Progenitor cell of endocrine pancreas (in vitro differentiated cells): ENCODE results near the gene AMFR. TPM values are rescaled to one million over a fixed set of nuclear protein-coding genes. Genes with fewer than 3 reads are reported as not detected.

Source experiments
- DNase-seq: peaks from one replicate; pipeline ENCODE4 v3.0.0; 2021; ENCODE audit warnings: low spot score; ENCODE audit not compliant: unreplicated experiment
- H3K27ac Mint-ChIP-seq: 2 replicates; pipeline ENCODE4 v1.8.0; 2021; ENCODE audit warnings: mild to moderate bottlenecking, moderate library complexity, mixed read lengths
- H3K27me3 Mint-ChIP-seq: 2 replicates; pipeline ENCODE4 v1.8.0; 2021; ENCODE audit warnings: mixed read lengths
- H3K36me3 Mint-ChIP-seq: 2 replicates; pipeline ENCODE4 v1.8.0; 2022; ENCODE audit warnings: mixed read lengths; ENCODE audit not compliant: insufficient read depth
- H3K4me1 Mint-ChIP-seq: 2 replicates; pipeline ENCODE4 v1.8.0; 2021; ENCODE audit warnings: low read depth, mixed read lengths
- H3K4me3 Mint-ChIP-seq: 2 replicates; pipeline ENCODE4 v1.8.0; 2021; ENCODE audit warnings: low read depth, mild to moderate bottlenecking, moderate library complexity, mixed read lengths
- H3K9me3 Mint-ChIP-seq: 2 replicates; pipeline ENCODE4 v1.8.0; 2021; ENCODE audit warnings: low read depth, mixed read lengths
- total RNA-seq: library from RNA; stranded (reverse); gene quantifications from 2 replicates; pipeline ENCODE4 v1.2.1, GENCODE V29; 2021
- TF ChIP-seq, protein P1 (sequence below): fragments of 200-600 bp; sonication (generic); IDR thresholded peaks from one replicate; pipeline ENCODE4 v1.5.0; 2021; ENCODE audit warnings: antibody characterized with exemption, mild to moderate bottlenecking; ENCODE audit not compliant: unreplicated experiment

Gene AMFR
- total RNA-seq, 1 donor from 2014 or later: 55.8 TPM

DNA sequence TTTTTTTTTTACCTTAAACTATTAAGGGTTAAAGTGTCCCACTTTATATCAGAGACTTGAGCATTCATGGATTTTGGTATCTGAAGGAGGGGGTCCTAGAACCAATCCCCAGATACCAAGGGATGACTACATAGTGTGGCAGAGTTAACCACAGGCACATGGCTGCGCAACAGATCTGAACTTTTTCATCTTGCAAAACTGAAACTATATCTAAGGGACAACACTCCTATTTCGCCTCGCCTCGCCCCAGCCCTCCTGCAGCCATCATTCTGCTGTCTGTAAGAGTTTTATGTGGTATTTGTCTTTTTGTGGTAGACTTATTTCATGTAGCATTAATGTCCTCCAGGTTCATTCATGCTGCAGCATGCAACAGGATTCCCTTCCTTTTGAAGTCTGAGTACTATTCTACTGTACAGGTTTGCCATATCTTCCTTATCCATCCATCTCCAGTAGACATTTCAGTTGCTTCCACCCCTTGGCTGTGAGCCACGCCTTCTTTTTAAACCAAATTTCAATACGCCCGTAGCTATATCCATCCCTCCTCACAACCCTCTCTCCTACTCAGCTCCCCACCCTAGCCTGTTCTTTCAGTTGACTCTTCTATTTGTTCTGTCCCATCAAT lies 53.2 kb downstream of the AMFR start:
- peaks cover 8% of the 10 kb centered on the region for H3K36me3 Mint-ChIP-seq
- H3K27me3 Mint-ChIP-seq: no peaks in the 10 kb centered on the region
- DNase-seq: no peak
- no peak overlapping the region for H3K27ac Mint-ChIP-seq
- TF ChIP-seq, protein P1, sequence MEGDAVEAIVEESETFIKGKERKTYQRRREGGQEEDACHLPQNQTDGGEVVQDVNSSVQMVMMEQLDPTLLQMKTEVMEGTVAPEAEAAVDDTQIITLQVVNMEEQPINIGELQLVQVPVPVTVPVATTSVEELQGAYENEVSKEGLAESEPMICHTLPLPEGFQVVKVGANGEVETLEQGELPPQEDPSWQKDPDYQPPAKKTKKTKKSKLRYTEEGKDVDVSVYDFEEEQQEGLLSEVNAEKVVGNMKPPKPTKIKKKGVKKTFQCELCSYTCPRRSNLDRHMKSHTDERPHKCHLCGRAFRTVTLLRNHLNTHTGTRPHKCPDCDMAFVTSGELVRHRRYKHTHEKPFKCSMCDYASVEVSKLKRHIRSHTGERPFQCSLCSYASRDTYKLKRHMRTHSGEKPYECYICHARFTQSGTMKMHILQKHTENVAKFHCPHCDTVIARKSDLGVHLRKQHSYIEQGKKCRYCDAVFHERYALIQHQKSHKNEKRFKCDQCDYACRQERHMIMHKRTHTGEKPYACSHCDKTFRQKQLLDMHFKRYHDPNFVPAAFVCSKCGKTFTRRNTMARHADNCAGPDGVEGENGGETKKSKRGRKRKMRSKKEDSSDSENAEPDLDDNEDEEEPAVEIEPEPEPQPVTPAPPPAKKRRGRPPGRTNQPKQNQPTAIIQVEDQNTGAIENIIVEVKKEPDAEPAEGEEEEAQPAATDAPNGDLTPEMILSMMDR: no peak
- H3K4me1 Mint-ChIP-seq: peaks cover 27% of the 10 kb centered on the region
- H3K9me3 Mint-ChIP-seq: no peaks in the 10 kb centered on the region
- no peak overlapping the region for H3K4me3 Mint-ChIP-seq

DNA sequence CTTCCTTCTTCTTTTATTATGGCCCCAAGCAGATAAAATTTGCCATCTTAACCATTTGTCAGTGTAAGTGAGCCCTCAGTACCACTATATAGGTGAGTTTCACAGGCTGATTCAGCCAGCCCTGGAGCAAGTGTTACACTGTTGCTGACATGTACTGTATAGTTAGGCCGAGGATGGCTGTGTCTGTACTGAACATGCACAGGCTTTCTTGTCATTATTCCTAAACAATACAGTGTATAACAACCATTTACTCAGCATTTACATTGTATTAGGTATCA lies 53.7 kb downstream of the AMFR start:
- peaks cover 9% of the 10 kb centered on the region for H3K36me3 Mint-ChIP-seq
- no peak overlapping the region for H3K27ac Mint-ChIP-seq
- TF ChIP-seq, protein P1: no peak
- no peaks in the 10 kb centered on the region for H3K27me3 Mint-ChIP-seq
- H3K4me1 Mint-ChIP-seq: peaks cover 27% of the 10 kb centered on the region
- DNase-seq: no peak
- H3K4me3 Mint-ChIP-seq: no peak overlapping the region
- H3K9me3 Mint-ChIP-seq: no peaks in the 10 kb centered on the region

DNA sequence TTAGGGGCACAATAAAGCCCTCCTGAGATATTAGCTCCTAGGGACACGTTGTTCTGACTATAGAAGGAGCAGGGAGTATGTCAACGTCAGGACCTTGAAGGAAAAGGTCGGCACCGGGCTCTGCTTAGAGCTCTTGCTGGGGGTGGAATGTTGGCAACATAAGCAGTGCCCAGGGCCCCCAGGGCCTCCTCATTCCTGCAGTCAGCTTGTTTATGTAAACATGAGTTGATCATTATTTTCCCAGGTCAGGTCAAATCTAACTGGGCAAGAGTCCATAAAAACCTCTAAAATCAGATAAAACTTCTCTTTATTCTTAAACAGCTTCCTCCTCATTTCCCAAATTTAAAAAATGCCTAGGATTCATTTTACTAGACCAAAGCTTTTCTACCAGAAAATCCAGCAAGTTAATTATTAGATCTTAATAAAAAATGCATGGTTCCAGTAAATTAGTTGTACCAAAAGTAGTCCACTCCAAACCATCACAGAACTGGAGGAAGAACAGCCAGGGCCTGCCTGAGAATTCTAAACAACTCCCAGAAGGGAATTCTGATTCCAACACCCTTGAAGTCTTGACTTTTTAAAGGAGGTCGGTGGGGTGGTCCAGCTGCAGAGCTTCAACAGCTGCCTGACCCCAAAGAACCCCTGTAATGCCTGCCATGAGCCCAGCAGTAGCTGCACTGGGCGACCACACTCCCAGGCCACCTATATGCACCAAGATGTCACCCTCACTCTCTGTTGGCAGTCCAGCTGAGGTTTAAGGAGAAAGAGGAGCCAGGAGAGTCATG lies 54.3 kb downstream of the AMFR start:
- H3K36me3 Mint-ChIP-seq: peaks cover 9% of the 10 kb centered on the region
- TF ChIP-seq, protein P1: no peak
- H3K4me3 Mint-ChIP-seq: no peak overlapping the region
- DNase-seq: no peak
- peaks cover 23% of the 10 kb centered on the region for H3K4me1 Mint-ChIP-seq
- no peaks in the 10 kb centered on the region for H3K27me3 Mint-ChIP-seq
- no peak overlapping the region for H3K27ac Mint-ChIP-seq
- H3K9me3 Mint-ChIP-seq: no peaks in the 10 kb centered on the region

DNA sequence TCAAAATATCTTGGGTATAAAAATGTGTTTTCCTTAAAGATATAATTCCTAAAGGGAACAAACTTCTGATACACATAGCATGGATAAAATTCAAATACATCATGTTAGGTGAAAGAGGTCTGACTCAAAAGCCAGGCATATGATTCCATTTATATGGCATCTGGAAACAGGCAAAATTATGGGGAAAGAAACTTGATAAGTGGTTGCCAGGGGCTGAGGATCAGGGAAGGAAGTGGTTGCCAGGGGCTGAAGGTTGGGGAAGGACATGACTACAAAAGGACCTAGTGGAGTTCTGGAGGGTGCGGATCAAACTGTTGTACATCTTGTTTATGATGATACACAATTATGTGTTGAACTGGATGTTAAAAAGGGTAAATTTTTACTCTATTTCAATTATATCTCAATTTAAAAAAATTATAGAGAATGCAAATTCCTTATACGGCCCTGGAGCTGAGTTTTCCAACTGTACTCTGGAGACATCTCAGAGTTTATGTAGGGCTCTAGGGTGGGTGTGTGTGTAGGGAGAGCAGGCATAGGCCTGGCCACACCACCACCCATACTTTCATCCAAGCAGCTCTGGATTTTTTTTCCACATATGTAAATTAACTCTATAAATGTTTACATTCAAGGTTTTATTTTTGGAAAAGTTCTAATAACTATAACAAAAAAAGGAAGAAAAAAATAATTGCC lies 55.0 kb downstream of the AMFR start:
- H3K4me3 Mint-ChIP-seq: no peak overlapping the region
- no peaks in the 10 kb centered on the region for H3K27me3 Mint-ChIP-seq
- H3K36me3 Mint-ChIP-seq: peaks cover 9% of the 10 kb centered on the region
- no peaks in the 10 kb centered on the region for H3K9me3 Mint-ChIP-seq
- no peak overlapping the region for H3K27ac Mint-ChIP-seq
- TF ChIP-seq, protein P1: no peak
- peaks cover 18% of the 10 kb centered on the region for H3K4me1 Mint-ChIP-seq
- DNase-seq: no peak

DNA sequence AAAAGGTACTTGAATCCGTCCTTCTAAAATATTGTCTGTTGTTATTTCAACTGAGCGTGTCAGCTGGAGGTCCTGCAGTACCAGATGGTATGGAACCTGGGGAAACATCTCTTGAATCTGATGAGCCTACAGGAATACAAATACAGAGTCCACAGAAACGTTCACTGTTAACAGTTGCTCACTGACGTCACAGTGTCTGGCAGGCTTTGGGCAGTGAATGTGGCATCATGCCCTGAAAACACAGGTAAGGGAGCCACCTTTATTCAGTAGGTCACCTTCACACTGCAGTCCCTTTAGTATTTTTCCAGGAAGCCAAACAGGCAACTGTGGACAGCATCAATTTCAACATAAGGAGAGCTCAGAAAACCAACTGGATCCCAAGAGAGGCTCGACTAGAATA lies 56.1 kb downstream of the AMFR start:
- TF ChIP-seq, protein P1: no peak
- Mint-ChIP-seq H3K4me3 (no peak overlapping the region), H3K9me3 (no peaks in the 10 kb centered on the region), H3K27ac (no peak overlapping the region), H3K4me1 (peaks cover 13% of the 10 kb centered on the region), H3K36me3 (peaks cover 9% of the 10 kb centered on the region), H3K27me3 (no peaks in the 10 kb centered on the region)
- no peak for DNase-seq
